MM.1S (cell line): ENCODE results near the gene GSTCD.
"Not testable (repeated sequence)": the region's sequence is repeated elsewhere in the genome, so short reads cannot be mapped to it uniquely, and the experiment has no call there.

Source experiments
- EZH2phosphoT487 ChIP-seq: fragments of 300-600 bp; sonication (generic); IDR thresholded peaks from 2 replicates; pipeline ENCODE4 v1.6.1; 2018; ENCODE audit warnings: antibody characterized with exemption, low read length
- TF ChIP-seq, protein P1 (sequence below): fragments of 300-600 bp; sonication (generic); IDR thresholded peaks from 2 replicates; pipeline ENCODE4 v1.5.1; 2016; ENCODE audit warnings: antibody characterized with exemption, low read length, mixed read lengths

DNA sequence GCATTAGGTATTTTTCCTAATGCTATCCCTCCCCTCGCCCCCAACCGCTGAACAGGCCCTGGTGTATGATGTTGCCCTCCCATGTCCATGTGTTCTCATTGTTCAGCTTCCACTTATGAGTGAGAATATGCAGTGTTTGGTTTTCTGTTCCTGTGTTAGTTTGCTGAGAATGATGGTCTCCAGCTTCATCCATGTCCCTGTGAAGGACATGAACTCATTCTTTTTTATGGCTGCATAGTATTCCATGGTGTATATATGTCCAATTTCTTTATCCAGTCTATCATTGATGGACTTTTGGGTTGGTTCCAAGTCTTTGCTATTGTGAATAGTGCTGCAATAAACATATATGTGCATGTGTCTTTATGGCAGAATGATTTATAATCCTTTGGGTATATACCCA is 143.6 kb downstream of the GSTCD start:
- TF ChIP-seq EZH2phosphoT487 = not testable (repeated sequence)
- TF ChIP-seq, protein P1, sequence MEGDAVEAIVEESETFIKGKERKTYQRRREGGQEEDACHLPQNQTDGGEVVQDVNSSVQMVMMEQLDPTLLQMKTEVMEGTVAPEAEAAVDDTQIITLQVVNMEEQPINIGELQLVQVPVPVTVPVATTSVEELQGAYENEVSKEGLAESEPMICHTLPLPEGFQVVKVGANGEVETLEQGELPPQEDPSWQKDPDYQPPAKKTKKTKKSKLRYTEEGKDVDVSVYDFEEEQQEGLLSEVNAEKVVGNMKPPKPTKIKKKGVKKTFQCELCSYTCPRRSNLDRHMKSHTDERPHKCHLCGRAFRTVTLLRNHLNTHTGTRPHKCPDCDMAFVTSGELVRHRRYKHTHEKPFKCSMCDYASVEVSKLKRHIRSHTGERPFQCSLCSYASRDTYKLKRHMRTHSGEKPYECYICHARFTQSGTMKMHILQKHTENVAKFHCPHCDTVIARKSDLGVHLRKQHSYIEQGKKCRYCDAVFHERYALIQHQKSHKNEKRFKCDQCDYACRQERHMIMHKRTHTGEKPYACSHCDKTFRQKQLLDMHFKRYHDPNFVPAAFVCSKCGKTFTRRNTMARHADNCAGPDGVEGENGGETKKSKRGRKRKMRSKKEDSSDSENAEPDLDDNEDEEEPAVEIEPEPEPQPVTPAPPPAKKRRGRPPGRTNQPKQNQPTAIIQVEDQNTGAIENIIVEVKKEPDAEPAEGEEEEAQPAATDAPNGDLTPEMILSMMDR = not testable (repeated sequence)
